ENCODE data around the gene VAV3.
"Not testable (repeated sequence)": the region's sequence is repeated elsewhere in the genome, so short reads cannot be mapped to it uniquely, and the experiment has no call there.

VAV3 gene

DNA sequence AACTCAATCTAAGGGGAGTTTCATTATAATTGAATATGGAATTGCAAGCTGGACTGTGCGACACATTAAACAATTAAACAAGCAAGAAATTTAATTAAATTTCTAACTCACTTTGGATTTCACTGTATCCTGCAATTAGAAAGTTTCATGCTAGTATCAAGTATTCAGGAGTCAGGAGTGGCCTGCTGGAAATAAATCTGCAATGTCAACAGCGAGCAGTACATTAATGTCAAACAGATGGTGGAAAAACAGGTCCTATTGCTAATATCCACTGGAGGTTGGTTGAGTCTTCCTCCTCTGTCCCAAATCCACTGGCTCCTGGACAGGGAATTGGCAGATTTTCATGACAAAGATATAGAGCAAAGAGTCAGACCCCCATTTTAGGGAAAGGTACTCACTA lies 237.1 kb downstream of the VAV3 start:
- in situ Hi-C loops (cut with HindIII; ENCODE audit: low pct_ligation_motif_present, low sequenced_read_pairs), result no loop called here
- TF ChIP-seq, protein P1, sequence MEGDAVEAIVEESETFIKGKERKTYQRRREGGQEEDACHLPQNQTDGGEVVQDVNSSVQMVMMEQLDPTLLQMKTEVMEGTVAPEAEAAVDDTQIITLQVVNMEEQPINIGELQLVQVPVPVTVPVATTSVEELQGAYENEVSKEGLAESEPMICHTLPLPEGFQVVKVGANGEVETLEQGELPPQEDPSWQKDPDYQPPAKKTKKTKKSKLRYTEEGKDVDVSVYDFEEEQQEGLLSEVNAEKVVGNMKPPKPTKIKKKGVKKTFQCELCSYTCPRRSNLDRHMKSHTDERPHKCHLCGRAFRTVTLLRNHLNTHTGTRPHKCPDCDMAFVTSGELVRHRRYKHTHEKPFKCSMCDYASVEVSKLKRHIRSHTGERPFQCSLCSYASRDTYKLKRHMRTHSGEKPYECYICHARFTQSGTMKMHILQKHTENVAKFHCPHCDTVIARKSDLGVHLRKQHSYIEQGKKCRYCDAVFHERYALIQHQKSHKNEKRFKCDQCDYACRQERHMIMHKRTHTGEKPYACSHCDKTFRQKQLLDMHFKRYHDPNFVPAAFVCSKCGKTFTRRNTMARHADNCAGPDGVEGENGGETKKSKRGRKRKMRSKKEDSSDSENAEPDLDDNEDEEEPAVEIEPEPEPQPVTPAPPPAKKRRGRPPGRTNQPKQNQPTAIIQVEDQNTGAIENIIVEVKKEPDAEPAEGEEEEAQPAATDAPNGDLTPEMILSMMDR (IDR thresholded peaks at IDR 0.05; ENCODE audit: low read depth, low read length, missing control alignments), result no peak

DNA sequence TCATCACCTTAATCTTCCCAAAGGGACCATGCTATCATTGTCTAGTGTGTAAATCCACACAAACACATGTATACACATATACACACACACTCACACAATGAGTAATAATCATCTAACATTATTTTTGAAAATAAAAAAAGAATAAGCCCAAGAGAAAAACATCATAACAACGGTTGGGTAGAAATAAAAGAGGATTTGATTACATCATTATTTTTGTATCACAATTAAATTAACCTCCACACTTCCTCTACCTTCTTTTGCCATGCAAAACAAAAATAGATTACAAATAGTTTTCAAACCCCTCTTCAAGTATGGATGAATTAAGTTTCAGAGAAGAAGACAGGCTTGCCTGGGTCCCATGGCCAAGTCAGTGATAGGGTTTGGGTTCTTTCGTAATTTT lies 238.1 kb downstream of the VAV3 start:
- H3K4me3 ChIP-seq (ENCODE audit: low read depth, low read length), result no peak overlapping the region
- no peak for DNase-seq
- no peaks in the 10 kb centered on the region for H3K27me3 ChIP-seq (replicated peaks)
- no peaks in the 10 kb centered on the region for H3K36me3 ChIP-seq (replicated peaks)
- in situ Hi-C loops (cut with HindIII; ENCODE audit: low pct_ligation_motif_present, low sequenced_read_pairs), result no loop called here
- TF ChIP-seq, protein P1 (IDR thresholded peaks at IDR 0.05; ENCODE audit: low read depth, low read length, missing control alignments), result no peak
- no peak overlapping the region for H3K27ac ChIP-seq

More for the DNA sequence above, 237.1 kb downstream of the VAV3 start:
- Histone ChIP-seq H3K27ac (no peak overlapping the region), H3K27me3 (replicated peaks) (no peaks in the 10 kb centered on the region), H3K4me3 (ENCODE audit: low read depth, low read length) (no peak overlapping the region), H3K36me3 (replicated peaks) (no peaks in the 10 kb centered on the region)
- DNase-seq, result no peak

DNA sequence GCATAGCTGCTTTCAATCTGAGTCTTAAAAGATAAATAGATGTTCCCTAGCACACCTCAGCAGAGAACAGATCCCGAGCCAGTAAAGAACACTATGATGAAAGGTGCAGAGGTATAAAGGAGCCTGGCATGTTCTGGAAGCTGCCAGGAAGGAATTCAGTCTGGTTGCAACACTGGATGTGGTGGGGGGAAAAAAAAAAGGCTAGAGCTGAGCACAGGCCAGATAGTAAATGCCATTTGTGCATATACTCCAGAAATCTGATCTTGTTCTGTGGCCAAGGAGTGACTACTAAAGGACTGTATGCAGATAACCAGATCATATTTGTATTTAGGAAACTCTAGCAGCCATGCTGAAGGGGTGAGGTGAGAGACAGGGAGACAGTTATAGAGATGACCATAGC lies 240.3 kb downstream of the VAV3 start:
- DNase-seq, result no peak
- H3K4me3 ChIP-seq (ENCODE audit: low read depth, low read length), result no peak overlapping the region
- in situ Hi-C loops (cut with HindIII; ENCODE audit: low pct_ligation_motif_present, low sequenced_read_pairs), result no loop called here
- H3K27ac ChIP-seq, result no peak overlapping the region
- TF ChIP-seq, protein P1 (IDR thresholded peaks at IDR 0.05; ENCODE audit: low read depth, low read length, missing control alignments), result no peak
- no peaks in the 10 kb centered on the region for H3K36me3 ChIP-seq (replicated peaks)
- H3K27me3 ChIP-seq (replicated peaks), result no peaks in the 10 kb centered on the region

DNA sequence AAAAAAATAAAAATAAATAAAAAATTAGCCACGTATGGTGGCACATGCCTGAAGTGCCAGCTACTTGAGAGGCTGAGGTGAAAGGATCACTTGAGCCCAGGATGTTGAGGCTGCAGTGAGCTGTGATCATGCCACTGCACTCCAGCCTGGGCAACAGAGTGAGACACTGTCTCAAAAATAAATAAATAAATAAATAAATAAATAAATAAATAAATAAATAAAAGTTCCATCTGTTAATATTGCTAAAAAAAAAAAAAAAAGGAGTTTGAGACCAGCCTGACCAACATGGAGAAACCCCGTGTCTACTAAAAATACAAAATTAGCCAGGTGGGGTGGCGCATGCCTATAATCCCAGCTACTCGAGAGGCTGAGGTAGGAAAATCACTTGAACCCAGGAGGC lies 244.8 kb downstream of the VAV3 start:
- H3K27ac ChIP-seq; H3K4me3 ChIP-seq (ENCODE audit: low read depth, low read length); in situ Hi-C loops (cut with HindIII; ENCODE audit: low pct_ligation_motif_present, low sequenced_read_pairs): not testable (repeated sequence)

DNA sequence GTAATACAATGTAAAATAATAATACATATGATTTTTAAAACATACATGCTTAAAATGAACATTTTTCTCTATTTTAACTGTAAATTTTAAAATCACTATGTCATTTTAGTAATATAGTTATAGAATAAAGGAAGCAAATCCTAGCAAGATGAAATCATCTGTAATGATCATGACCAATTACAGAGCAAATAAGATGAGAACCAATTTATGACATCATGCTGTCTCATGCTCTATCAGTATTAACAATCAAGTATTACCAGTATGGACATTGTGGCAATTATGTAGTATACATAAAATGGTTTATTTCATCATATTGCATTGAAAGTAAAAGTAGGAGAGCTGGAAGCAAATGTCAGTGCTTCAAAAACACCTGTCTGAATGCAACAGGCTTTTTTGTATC lies 255.0 kb downstream of the VAV3 start:
- Histone ChIP-seq H3K4me3 (ENCODE audit: low read depth, low read length) (no peak overlapping the region), H3K27me3 (replicated peaks) (no peaks in the 10 kb centered on the region), H3K27ac (no peak overlapping the region), H3K36me3 (replicated peaks) (no peaks in the 10 kb centered on the region)
- in situ Hi-C loops (cut with HindIII; ENCODE audit: low pct_ligation_motif_present, low sequenced_read_pairs), result no loop called here
- TF ChIP-seq, protein P1 (IDR thresholded peaks at IDR 0.05; ENCODE audit: low read depth, low read length, missing control alignments), result no peak
- DNase-seq, result no peak

More for the DNA sequence above, 244.8 kb downstream of the VAV3 start:
- not testable (repeated sequence) for H3K27me3 ChIP-seq (replicated peaks); H3K36me3 ChIP-seq (replicated peaks); DNase-seq

DNA sequence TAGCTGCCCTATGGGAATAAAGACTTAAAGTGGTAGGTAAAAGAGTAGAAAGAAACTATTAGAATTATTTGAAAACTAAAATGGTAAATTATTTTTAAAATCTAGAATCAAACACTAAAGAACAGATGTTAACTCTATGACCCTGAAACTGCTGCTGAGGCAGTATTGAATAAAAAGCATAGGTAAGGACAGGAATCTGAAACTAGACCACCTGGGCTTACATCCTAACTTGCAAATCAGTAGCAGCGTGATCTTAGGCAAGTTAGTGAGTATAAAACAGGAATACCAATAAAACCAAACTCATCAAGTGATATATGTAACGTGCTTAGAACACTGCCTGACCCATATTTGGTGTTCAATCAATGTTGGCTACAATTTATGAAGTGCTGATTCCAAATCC lies 257.9 kb downstream of the VAV3 start:
- DNase-seq, result no peak
- no peaks in the 10 kb centered on the region for H3K36me3 ChIP-seq (replicated peaks)
- in situ Hi-C loops (cut with HindIII; ENCODE audit: low pct_ligation_motif_present, low sequenced_read_pairs), result no loop called here
- TF ChIP-seq, protein P1 (IDR thresholded peaks at IDR 0.05; ENCODE audit: low read depth, low read length, missing control alignments), result no peak
- H3K27me3 ChIP-seq (replicated peaks), result no peaks in the 10 kb centered on the region
- no peak overlapping the region for H3K27ac ChIP-seq
- H3K4me3 ChIP-seq (ENCODE audit: low read depth, low read length), result no peak overlapping the region
